ENCODE data around the gene PTPRA. TPM values are rescaled to one million over a fixed set of nuclear protein-coding genes. Genes with fewer than 3 reads are reported as not detected.

PTPRA gene
- total RNA-seq, 1 donor from 2014 or later: 50.1 TPM

DNA sequence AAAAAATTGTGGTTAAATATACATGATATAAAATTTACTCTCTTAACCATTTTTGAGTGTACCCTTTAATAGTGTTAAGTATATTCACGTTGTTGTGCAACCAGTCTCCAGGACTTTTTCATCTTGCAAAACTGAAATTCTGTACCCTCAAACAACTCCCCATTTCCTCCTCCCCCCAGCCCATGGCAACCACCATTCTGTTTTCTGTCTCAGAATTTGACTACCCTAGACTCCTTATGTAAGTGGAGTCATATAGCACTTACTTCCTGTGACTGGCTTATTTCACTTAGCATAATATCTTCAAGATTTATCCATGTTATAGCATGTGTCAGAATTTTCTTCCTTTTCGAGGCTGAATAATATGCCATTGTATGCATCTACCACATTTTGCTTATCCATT is 27.7 kb upstream of the PTPRA start:
- no peak for FAIRE-seq
- no peak for TF ChIP-seq EZH2 (IDR thresholded peaks at IDR 0.05; ENCODE audit: insufficient read depth, low read length)
- TF ChIP-seq, protein P1, sequence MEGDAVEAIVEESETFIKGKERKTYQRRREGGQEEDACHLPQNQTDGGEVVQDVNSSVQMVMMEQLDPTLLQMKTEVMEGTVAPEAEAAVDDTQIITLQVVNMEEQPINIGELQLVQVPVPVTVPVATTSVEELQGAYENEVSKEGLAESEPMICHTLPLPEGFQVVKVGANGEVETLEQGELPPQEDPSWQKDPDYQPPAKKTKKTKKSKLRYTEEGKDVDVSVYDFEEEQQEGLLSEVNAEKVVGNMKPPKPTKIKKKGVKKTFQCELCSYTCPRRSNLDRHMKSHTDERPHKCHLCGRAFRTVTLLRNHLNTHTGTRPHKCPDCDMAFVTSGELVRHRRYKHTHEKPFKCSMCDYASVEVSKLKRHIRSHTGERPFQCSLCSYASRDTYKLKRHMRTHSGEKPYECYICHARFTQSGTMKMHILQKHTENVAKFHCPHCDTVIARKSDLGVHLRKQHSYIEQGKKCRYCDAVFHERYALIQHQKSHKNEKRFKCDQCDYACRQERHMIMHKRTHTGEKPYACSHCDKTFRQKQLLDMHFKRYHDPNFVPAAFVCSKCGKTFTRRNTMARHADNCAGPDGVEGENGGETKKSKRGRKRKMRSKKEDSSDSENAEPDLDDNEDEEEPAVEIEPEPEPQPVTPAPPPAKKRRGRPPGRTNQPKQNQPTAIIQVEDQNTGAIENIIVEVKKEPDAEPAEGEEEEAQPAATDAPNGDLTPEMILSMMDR (IDR thresholded peaks at IDR 0.05; ENCODE audit: insufficient read depth, low read depth, low read length): no peak
- Histone ChIP-seq H3K79me2 (ENCODE audit: insufficient read depth, low read length) (peaks cover 7% of the 10 kb centered on the region), H3K27ac (ENCODE audit: low read depth, low read length) (no peak overlapping the region), H3K9ac (ENCODE audit: low read length) (no peak overlapping the region), H3K36me3 (ENCODE audit: insufficient read depth, low read length) (no peaks in the 10 kb centered on the region), H3K4me3 (ENCODE audit: insufficient read depth, low read depth, low read length) (no peak overlapping the region), H3K9me3 (ENCODE audit: insufficient read depth, low read depth, low read length) (no peaks in the 10 kb centered on the region), H4K20me1 (ENCODE audit: insufficient read depth, low read length) (peaks cover 10% of the 10 kb centered on the region), H3K4me1 (ENCODE audit: insufficient read depth, low read length) (no peaks in the 10 kb centered on the region), H3K27me3 (ENCODE audit: insufficient read depth, low read length) (no peaks in the 10 kb centered on the region), H3K4me2 (ENCODE audit: low read length) (no peak overlapping the region), H2AFZ (ENCODE audit: low read depth, low read length) (no peak overlapping the region)
- Mint-ChIP-seq H3K27me3 (ENCODE audit: low read depth, unreplicated experiment) (no peaks in the 10 kb centered on the region), H3K4me3 (ENCODE audit: unreplicated experiment) (no peak overlapping the region), H3K9me3 (ENCODE audit: unreplicated experiment) (no peaks in the 10 kb centered on the region), H3K4me1 (ENCODE audit: low read depth, unreplicated experiment) (no peaks in the 10 kb centered on the region), H3K27ac (ENCODE audit: unreplicated experiment) (no peak overlapping the region), H3K36me3 (ENCODE audit: low read depth, unreplicated experiment) (no peaks in the 10 kb centered on the region)
- no peak for DNase-seq (ENCODE audit: low read depth)

DNA sequence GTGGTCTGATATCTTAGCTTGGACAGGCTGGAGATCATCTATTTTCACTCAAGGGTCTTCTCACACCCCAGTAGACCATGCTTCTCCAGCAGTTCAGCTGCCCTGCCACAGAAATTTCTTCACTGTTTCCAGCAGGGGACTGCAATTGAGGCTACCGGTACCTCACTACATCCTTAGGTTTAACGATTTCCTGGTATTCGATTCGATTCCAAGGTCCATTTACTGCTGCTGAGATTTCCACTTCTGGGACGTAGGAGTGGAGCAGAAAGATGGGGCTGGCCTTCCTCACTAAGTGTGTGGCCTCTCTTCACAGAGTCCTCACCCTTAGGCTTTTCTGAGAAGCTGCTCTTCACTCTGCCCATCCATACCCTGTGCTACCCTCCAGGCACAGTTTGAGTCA is 26.6 kb upstream of the PTPRA start:
- no peaks in the 10 kb centered on the region for H3K27me3 Mint-ChIP-seq (ENCODE audit: low read depth, unreplicated experiment)
- Histone ChIP-seq H3K79me2 (ENCODE audit: insufficient read depth, low read length) (peaks cover 4% of the 10 kb centered on the region), H3K9me3 (ENCODE audit: insufficient read depth, low read depth, low read length) (no peaks in the 10 kb centered on the region), H3K27me3 (ENCODE audit: insufficient read depth, low read length) (no peaks in the 10 kb centered on the region), H2AFZ (ENCODE audit: low read depth, low read length) (no peak overlapping the region), H3K4me3 (ENCODE audit: insufficient read depth, low read depth, low read length) (no peak overlapping the region), H3K4me1 (ENCODE audit: insufficient read depth, low read length) (no peaks in the 10 kb centered on the region), H3K9ac (ENCODE audit: low read length) (no peak overlapping the region), H3K4me2 (ENCODE audit: low read length) (no peak overlapping the region), H3K27ac (ENCODE audit: low read depth, low read length) (no peak overlapping the region), H3K36me3 (ENCODE audit: insufficient read depth, low read length) (no peaks in the 10 kb centered on the region), H4K20me1 (ENCODE audit: insufficient read depth, low read length) (peaks cover 10% of the 10 kb centered on the region)
- H3K27ac Mint-ChIP-seq (ENCODE audit: unreplicated experiment): no peak overlapping the region
- H3K4me3 Mint-ChIP-seq (ENCODE audit: unreplicated experiment): no peak overlapping the region
- TF ChIP-seq, protein P1 (IDR thresholded peaks at IDR 0.05; ENCODE audit: insufficient read depth, low read depth, low read length): no peak
- no peak for TF ChIP-seq EZH2 (IDR thresholded peaks at IDR 0.05; ENCODE audit: insufficient read depth, low read length)
- no peaks in the 10 kb centered on the region for H3K4me1 Mint-ChIP-seq (ENCODE audit: low read depth, unreplicated experiment)
- no peaks in the 10 kb centered on the region for H3K9me3 Mint-ChIP-seq (ENCODE audit: unreplicated experiment)
- FAIRE-seq (no peak), DNase-seq (ENCODE audit: low read depth) (no peak)
- H3K36me3 Mint-ChIP-seq (ENCODE audit: low read depth, unreplicated experiment): no peaks in the 10 kb centered on the region

DNA sequence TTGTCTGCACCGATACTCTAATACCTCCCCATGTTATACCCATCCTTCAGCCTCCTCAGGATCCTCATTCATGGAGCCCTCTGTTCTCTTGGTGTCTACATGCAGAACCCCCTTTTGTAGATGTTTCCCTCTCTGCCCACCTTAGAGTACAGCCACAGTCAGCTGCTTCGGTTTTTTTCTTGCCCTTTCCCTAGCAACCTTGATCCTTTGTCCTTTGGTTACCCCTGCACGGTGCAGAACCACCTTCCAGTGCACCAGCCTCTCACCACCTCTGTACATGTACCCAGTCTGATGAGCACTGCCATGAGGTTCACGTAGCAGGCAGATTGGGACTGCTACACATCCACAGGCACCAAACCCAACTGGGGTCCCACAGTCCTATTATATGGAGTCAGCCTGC is 25.5 kb upstream of the PTPRA start:
- no peak overlapping the region for H3K4me3 Mint-ChIP-seq (ENCODE audit: unreplicated experiment)
- FAIRE-seq: no peak

More for the DNA sequence above, 25.5 kb upstream of the PTPRA start:
- H3K27me3 Mint-ChIP-seq (ENCODE audit: low read depth, unreplicated experiment): no peaks in the 10 kb centered on the region
- H3K4me3 ChIP-seq (ENCODE audit: insufficient read depth, low read depth, low read length): no peak overlapping the region
- no peaks in the 10 kb centered on the region for H3K79me2 ChIP-seq (ENCODE audit: insufficient read depth, low read length)
- no peak overlapping the region for H3K4me2 ChIP-seq (ENCODE audit: low read length)
- H3K9me3 Mint-ChIP-seq (ENCODE audit: unreplicated experiment): no peaks in the 10 kb centered on the region
- no peak for TF ChIP-seq EZH2 (IDR thresholded peaks at IDR 0.05; ENCODE audit: insufficient read depth, low read length)
- TF ChIP-seq, protein P1 (IDR thresholded peaks at IDR 0.05; ENCODE audit: insufficient read depth, low read depth, low read length): no peak
- no peak overlapping the region for H2AFZ ChIP-seq (ENCODE audit: low read depth, low read length)
- no peaks in the 10 kb centered on the region for H3K27me3 ChIP-seq (ENCODE audit: insufficient read depth, low read length)
- no peak overlapping the region for H3K27ac ChIP-seq (ENCODE audit: low read depth, low read length)
- no peaks in the 10 kb centered on the region for H3K9me3 ChIP-seq (ENCODE audit: insufficient read depth, low read depth, low read length)
- H3K36me3 ChIP-seq (ENCODE audit: insufficient read depth, low read length): no peaks in the 10 kb centered on the region
- H3K36me3 Mint-ChIP-seq (ENCODE audit: low read depth, unreplicated experiment): peaks cover 2% of the 10 kb centered on the region
- no peak overlapping the region for H3K27ac Mint-ChIP-seq (ENCODE audit: unreplicated experiment)
- no peak for DNase-seq (ENCODE audit: low read depth)
- no peaks in the 10 kb centered on the region for H3K4me1 ChIP-seq (ENCODE audit: insufficient read depth, low read length)
- H3K9ac ChIP-seq (ENCODE audit: low read length): no peak overlapping the region
- H4K20me1 ChIP-seq (ENCODE audit: insufficient read depth, low read length): peaks cover 13% of the 10 kb centered on the region
- peaks cover 2% of the 10 kb centered on the region for H3K4me1 Mint-ChIP-seq (ENCODE audit: low read depth, unreplicated experiment)

All from astrocyte (in vitro differentiated cells and primary cell).